Ishikawa (cell line): Measurements from ENCODE around the gene MZB1.

ENCODE experiments used
- CEBPB ChIP-seq: IDR thresholded peaks from 2 replicates; pipeline ENCODE4 v1.6.1; 2012
- CREB1 ChIP-seq: IDR thresholded peaks from 2 replicates; pipeline ENCODE4 v1.6.1; 2012; ENCODE audit warnings: low read depth
- EGR1 ChIP-seq: IDR thresholded peaks from 2 replicates; pipeline ENCODE4 v1.6.1; 2012
- EP300 ChIP-seq: IDR thresholded peaks from 2 replicates; pipeline ENCODE4 v1.6.1; 2012; ENCODE audit warnings: borderline replicate concordance
- FOXM1 ChIP-seq: IDR thresholded peaks from 2 replicates; pipeline ENCODE4 v1.6.1; 2012; ENCODE audit warnings: low read depth, borderline replicate concordance
- MAX ChIP-seq: IDR thresholded peaks from 2 replicates; pipeline ENCODE4 v1.6.1; 2012
- NFIC ChIP-seq: IDR thresholded peaks from 2 replicates; pipeline ENCODE4 v1.6.1; 2012
- RAD21 ChIP-seq: IDR thresholded peaks from 2 replicates; pipeline ENCODE4 v1.6.1; 2012; ENCODE audit warnings: low read depth
- REST ChIP-seq: IDR thresholded peaks from 2 replicates; pipeline ENCODE4 v1.6.1; 2012; ENCODE audit warnings: low read depth, mild to moderate bottlenecking
- TAF1 ChIP-seq: IDR thresholded peaks from 2 replicates; pipeline ENCODE4 v1.6.1; 2012; ENCODE audit warnings: low read depth, mild to moderate bottlenecking
- TCF12 ChIP-seq: IDR thresholded peaks from 2 replicates; pipeline ENCODE4 v1.6.1; 2012; ENCODE audit warnings: low read depth
- TEAD4 ChIP-seq: IDR thresholded peaks from 2 replicates; pipeline ENCODE4 v1.6.1; 2012
- USF1 ChIP-seq: IDR thresholded peaks from 2 replicates; pipeline ENCODE4 v1.6.1; 2012
- YY1 ChIP-seq: IDR thresholded peaks from 2 replicates; pipeline ENCODE4 v1.6.1; 2012; ENCODE audit warnings: low read depth
- ZBTB7A ChIP-seq: IDR thresholded peaks from 2 replicates; pipeline ENCODE4 v1.6.1; 2012; ENCODE audit warnings: low read depth

MZB1 gene

GRCh38 chr5:139360384-139360783 is 29.3 kb downstream of the MZB1 start:
- TF ChIP-seq RAD21 (no peak), TAF1 (no peak), USF1 (no peak), ZBTB7A (no peak)

GRCh38 chr5:139358064-139358463 is 31.6 kb downstream of the MZB1 start:
- TF ChIP-seq TCF12 = no peak
- no peak for TF ChIP-seq ZBTB7A
- TF ChIP-seq USF1 = no peak
- no peak for TF ChIP-seq NFIC
- no peak for TF ChIP-seq FOXM1
- TF ChIP-seq EP300 = no peak
- no peak for TF ChIP-seq CREB1
- no peak for TF ChIP-seq RAD21
- TF ChIP-seq YY1 = no peak
- TF ChIP-seq EGR1 = no peak
- TF ChIP-seq CEBPB = no peak
- no peak for TF ChIP-seq TAF1
- TF ChIP-seq TEAD4 = no peak
- TF ChIP-seq MAX = no peak
- TF ChIP-seq REST = no peak

GRCh38 chr5:139354186-139354585 is 35.5 kb downstream of the MZB1 start:
- TF ChIP-seq TEAD4 = no peak
- TF ChIP-seq TAF1 = no peak
- no peak for TF ChIP-seq NFIC
- TF ChIP-seq RAD21 = no peak
- TF ChIP-seq CREB1 = no peak
- TF ChIP-seq FOXM1 = no peak
- TF ChIP-seq CEBPB = no peak
- TF ChIP-seq EP300 = no peak
- TF ChIP-seq MAX = no peak
- no peak for TF ChIP-seq ZBTB7A
- TF ChIP-seq USF1 = no peak

GRCh38 chr5:139344177-139344576 is 45.5 kb downstream of the MZB1 start:
- no peak for TF ChIP-seq TEAD4
- no peak for TF ChIP-seq ZBTB7A
- TF ChIP-seq TAF1 = no peak
- TF ChIP-seq MAX = no peak
- TF ChIP-seq CEBPB = no peak
- TF ChIP-seq TCF12 = no peak
- no peak for TF ChIP-seq RAD21
- no peak for TF ChIP-seq USF1
- no peak for TF ChIP-seq FOXM1
- TF ChIP-seq CREB1 = no peak
- TF ChIP-seq YY1 = no peak
- no peak for TF ChIP-seq EP300
- no peak for TF ChIP-seq EGR1
- no peak for TF ChIP-seq NFIC

- no peak for TF ChIP-seq RAD21
- no peak for TF ChIP-seq MAX
Measured at GRCh38 chr5:139343476-139343875, 46.2 kb downstream of the MZB1 start.

- TF ChIP-seq NFIC = 0 out of 2 replicates have a peak, but pooled peaks have one; percentile 3
- peak; percentile 41; the same call in 1 of the 2 replicates for TF ChIP-seq TAF1
- TF ChIP-seq EP300 = no peak
Measured at GRCh38 chr5:139342423-139342723, 47.3 kb downstream of the MZB1 start.
